Stimulated activated CD4-positive, alpha-beta T cell treated with anti-CD3 and anti-CD28 coated beads, Interleukin-2, amount 100 ng/mL, for 24 hours (primary cell): ENCODE data around the gene PHLDA2.

Source experiments
- DNase-seq, 2 donors: peaks; one replicate each; pipeline ENCODE4 v3.0.0-alpha.2; 2020

The PHLDA2 gene

DNA sequence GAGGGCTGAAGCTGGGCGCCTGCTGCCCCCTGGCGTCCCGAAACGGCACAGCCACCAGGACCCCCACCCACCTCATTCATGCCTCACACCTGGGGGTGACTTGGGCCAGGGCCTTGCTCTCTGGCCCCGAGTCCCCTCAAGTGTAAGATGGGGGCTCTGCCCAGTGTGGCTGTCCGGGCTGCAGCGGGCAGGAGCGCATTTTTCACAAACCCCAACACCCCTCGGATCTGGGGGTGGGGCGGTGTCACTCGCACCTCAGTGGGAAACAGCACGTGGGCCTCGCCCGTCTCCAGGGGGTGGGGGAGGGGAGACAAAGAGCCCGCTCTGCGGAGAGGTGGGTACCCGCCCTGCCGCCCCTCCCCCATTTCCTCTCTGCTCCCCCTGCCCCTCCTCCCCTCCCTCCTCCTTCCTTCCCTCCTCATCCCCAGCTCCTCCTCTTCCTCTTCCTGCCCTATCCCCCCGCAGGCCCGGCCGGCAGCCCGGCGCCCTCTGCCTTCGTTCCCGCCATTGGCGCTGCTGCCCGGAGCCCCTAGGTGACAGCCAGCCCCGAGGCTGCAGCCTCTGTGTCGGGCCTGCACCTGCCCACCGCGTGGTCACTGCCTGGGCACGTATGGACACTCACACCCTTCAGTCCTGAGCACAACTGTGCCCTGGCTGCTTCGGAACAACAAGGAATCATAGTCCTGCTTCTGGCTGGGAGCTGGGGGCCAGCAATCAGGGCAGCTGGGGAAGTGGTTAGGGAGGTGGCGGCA lies 36.8 kb downstream of the PHLDA2 start:
- peak; percentile 71 to 77 for DNase-seq

DNA sequence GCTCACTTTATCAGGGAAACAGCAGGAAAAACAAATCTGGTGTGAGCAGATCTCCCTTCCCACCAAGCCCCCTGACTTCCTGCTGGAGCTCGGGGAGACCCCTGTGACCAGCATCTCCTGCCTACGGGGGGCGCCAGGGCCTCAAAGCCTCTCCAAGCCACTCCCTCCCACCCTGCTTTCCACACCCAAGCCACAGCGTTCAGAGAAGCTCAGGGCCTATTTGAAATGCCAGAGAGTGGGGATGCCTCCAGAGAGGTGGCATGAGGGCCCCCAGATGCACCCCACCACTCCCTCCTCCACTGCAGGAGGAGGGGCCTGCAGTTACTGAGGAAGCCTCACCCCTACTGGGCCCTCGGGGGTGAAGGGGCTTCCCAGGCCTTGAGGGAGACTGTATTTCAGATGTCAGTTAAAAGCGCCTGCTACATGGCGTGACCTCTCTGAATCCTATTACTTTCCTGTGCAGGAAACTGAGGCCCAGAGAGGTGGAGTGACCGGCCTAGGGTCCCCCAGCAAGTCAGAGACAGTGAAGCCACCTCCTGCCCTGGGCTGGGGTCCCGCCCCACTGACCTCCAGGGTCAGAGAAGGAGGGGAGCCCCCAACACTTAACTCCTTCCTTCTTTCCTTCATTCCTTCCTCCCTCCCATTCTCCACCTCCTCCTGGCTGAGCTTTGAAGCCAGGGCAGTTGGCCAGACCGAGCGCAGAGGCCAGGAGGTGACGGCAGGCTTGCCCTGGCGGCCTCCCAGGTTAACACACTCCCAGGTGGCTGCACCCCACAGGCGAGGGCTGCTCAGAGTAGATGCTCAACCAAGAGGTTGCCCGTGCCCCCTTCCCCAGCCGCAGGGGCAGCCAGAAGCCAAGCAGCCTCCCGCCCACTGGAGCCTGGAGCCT lies 37.6 kb downstream of the PHLDA2 start:
- no peak for DNase-seq

- DNase-seq, result no peak
Observed at GRCh38 chr11:2890466-2891294, 38.5 kb downstream of the PHLDA2 start.

DNA sequence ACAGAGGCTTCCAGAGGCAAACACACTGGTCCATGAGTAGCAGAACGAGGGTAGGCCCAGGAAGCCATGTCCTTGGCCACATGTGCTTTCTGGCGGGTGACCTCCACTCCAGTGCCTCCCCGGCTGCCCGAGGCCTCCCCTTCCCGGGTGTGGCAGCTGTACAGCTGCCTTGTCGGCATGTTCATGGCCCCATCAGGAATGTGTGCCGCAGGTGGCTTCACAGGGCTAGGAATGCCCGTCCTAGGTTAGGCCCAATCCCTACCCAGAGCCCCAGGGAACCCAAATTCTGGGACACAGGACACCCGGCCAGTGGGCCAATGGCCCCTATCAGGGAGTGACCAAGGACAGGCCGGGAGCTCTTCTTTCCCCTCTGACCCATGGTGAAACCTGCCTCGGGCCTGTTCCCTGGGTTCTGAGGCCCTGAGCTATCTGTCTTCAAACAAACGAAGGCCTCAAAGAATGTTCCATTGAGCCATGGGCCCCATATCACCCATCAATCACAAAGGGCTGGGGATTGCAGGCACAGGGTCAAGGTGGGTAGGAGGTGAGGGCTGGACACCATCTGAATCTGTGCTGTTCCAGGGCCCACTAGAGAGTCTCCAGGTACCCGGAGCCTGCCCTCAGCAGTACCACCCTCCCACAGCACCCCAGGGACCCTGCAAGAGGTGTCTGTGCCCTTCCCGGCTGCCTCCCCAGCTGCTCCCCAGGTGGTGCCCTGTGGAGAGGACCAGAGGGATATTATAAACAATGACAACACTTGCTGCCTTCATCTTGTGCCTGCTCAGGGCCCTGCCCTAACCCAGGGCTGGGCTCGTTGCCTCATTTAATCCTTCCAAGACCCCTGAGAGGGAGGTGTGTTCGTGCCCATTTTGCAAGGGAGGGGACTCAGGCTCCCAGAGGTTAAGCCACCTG lies 39.6 kb downstream of the PHLDA2 start:
- DNase-seq, result no peak

DNA sequence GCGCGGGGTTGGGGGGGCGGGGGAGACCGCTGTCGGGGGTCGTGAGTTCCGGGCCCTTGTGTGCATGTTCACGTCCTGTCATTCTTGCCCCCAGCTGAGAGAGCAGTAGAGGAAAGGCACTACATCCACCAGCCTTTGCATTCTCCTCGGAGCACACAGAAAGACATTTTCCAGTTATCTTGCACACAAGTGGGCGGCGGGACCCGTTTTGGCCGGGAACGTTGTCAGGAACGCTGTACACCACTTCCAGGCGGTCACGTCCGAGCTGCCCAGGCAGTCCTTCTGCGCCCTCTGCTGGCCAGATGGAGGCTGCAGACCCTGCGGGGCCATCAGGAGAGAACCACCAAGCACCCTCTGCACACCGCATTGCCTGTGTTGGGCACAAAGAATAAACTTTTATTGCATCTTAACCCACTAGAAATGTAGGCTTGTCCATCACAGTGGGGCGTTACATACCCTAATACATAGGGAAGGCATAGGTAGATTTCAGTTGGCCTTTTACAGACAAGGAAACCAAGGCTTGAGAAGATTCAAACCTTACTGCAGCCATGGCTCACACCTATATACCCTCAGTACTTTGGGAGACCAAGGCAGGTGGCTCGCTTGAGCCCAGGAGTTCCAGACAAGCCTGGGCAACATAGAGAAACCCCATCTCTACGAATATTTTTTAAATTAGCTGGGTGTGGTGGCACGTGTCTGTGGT lies 40.8 kb downstream of the PHLDA2 start:
- DNase-seq, result peak; percentile 91 to 93

DNA sequence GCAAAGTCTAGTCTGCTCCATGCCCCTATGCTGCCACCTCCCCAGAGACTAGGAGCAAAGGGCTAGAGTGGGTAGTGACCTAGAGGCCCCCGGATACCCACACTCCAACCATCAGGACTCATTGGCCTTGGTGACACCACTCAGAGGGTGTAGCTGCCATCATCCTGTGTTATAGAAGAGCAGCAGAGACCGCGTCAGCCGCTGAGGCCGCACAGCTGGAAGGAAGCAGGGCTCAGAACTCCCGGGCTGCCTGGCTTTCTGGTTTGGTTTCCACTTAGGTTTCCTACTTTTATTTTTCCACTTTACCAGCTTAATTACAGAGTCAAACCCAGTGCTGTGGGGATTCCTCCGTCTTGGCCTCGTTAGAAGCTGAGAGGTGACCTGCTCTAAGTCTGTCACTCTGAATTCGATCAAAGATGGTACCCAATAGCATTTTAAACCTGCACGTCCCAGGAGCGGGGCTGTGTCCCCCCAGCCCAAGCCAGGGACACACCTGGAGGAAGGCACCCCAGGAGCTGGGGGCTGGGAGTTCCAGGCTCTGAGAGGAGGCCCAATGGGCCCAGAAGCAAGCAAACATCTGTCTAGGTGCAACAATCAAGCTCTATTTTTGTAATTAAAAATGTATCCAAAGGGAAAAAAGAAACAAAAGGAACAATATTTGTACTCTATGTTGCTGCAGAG lies 41.6 kb downstream of the PHLDA2 start:
- no peak for DNase-seq

DNA sequence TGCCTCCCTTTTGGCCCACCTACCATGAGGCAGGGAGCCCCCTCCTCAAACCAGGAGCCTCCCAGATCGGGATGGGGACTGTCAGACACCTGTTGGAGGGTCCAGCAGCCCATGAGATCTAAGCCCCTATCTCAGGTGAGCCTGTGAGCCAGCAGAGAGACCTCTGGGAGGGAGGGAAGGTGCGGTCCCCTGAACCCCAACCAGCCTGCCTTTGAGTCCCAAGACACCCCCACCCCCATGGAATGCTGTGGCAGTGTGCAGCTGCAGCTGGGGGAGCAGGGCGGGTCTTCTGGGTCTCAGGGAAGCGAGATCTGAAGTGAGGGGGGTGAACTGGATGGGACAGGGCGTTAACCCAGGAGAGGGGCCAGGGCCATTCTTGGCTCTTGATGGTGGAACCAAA lies 42.3 kb downstream of the PHLDA2 start:
- no peak for DNase-seq

- no peak for DNase-seq
Observed at GRCh38 chr11:2886191-2886894, 42.9 kb downstream of the PHLDA2 start.

- DNase-seq, result peak; percentile 78 to 80
Observed at GRCh38 chr11:2885678-2886081, 43.5 kb downstream of the PHLDA2 start, which contains the start of gene CDKN1C. Gene CDKN1C (minus strand): TSS chr11:2885775. CDS start chr11:2885456, 319 bp downstream.

DNA sequence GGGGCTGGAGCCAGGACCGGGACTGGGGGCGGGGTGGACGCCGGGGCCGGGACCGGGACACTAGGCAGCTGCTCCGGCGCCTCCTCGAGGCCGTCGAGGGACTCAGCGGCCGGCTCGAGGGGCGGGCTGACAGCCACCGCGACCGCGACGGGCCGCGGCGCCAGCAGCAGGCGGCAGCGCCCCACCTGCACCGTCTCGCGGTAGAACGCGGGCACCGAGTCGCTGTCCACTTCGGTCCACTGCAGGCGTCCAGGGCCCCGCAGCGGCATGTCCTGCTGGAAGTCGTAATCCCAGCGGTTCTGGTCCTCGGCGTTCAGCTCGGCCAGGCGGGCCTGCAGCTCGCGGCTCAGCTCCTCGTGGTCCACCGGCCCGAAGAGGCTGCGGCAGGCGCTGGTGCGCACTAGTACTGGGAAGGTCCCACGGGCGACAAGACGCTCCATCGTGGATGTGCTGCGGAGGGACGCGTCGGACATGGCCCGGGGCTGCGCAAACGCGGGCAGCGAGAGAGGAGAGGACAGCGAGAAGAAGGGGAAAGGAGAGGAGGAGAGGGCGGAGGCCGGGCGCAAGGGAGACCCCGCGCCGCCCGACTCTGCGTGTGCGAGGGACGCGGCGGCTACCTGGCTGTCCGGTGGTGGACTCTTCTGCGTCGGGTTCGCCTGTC lies 44.1 kb downstream of the PHLDA2 start:
- peak in 1 of 2 donors; percentile 41 for DNase-seq

DNA sequence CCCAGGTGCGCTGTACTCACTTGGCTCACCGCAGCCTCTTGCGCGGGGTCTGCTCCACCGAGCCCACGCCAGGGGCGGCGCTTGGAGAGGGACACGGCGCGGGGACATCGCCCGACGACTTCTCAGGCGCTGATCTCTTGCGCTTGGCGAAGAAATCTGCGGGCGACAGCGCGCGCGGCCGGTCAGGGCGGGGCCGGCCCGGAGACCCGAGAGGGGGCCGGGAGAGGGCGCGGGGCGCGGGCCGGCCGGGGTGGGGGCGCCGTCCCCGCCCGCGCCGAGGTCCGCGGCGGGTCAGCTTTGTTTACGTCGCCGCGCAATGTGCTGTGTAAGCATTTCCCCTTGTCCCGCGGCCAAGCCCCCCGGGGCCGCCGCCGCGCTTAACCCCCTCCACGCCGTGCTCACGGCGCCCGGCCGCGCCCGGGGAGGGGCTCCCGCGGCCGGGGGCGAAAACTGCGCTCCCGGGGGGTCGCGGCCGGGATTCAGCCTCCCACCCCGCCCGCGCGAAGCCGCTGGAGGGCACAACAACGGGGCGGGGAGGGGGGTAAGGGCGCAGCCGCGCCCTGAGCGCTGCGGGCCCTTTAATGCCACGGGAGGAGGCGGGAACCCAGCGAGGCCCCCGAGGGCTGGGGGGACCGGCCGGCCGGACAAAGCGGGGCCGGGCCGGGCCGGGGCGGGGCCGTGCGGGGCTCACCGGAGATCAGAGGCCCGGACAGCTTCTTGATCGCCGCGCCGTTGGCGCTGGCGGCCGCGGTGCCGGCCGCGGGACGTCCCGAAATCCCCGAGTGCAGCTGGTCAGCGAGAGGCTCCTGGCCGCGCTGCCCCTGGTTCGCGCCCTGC lies 45.0 kb downstream of the PHLDA2 start:
- DNase-seq, result no peak

DNA sequence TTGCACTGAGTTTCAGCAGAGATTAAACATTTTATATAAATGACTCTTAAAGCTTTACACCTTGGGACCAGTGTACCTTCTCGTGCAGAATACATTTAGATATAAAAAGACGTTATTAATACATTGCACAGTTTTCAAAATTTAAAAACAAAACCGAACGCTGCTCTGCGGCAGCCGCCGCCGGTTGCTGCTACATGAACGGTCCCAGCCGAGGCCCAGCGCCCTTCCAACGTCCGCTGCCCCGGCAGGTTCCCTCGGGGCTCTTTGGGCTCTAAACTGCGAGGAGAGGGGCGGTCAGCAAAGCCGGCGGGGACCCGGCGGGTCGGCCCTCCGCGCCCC lies 45.6 kb downstream of the PHLDA2 start:
- DNase-seq, result no peak

DNA sequence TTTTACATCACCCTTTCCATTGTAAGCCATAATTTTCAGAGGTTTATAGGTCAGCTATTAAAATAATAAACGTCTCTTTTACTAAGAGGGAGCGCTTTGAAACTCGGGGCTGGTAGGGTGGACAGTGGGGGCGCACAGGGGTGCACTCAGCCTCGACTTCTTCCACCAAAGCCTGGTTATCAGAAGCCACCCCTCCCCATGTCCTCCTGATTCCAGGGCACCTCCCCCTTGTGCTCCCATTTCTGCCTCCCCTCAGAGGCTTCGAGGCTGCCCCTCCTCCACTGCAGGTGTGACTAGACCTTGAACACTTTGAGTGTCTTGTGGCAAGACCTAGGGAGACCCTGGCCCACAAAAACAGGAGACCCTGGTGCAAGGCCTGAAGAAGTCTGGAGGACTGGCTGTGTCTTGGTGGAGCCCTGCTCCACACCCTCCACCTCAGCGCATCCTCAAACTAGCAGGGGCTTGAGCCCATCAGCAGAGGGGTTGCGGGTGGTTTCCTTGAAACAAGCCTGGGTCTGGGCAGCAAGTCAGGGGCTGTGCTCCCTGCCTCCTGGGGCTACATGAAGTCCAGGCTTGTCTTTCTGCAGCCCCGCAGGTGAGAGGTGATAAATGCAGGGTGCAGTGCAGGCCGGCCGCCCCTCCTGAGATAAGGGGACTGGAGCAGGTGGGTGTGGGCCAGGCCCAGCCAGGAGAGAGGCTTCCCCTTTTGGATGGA lies 46.7 kb downstream of the PHLDA2 start:
- no peak for DNase-seq

DNA sequence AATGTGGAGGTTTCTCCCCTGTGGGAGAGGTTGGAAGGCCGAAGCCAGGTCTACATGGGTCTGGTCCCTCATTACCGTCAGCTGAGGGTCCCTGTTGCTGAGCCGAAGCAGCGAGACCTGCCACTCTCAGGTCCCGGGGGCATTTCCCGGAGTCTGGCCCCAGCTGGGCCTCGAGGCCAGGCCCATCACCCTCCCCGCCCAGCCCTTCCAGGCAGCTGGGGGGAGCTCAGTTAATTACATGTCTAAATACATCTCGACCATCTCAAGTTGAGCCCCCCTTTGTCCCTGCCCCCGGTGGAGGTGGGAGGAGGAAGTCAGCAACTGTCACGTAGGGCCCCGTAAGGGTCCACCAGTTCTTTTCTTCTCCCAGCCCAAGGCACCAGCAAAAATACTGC lies 47.2 kb downstream of the PHLDA2 start:
- no peak for DNase-seq

- no peak for DNase-seq
Observed at GRCh38 chr11:2881076-2881980, 47.9 kb downstream of the PHLDA2 start.

GRCh38 chr11:2880646-2881045 lies 48.6 kb downstream of the PHLDA2 start:
- no peak for DNase-seq

GRCh38 chr11:2878782-2879181 lies 50.4 kb downstream of the PHLDA2 start:
- no peak for DNase-seq
